Epithelial cell of proximal tubule (primary cell): ENCODE results near the gene PPP2R2B. TPM values are rescaled to one million over a fixed set of nuclear protein-coding genes. Genes with fewer than 3 reads are reported as not detected.
A peak's percentile ranks its signal among the peaks of the same experiment; 100 is the strongest.

Source experiments
- DNase-seq: peaks from one replicate; pipeline ENCODE4 v3.0.0-alpha.2; 2011; ENCODE audit warnings: low read depth
- H3K4me3 ChIP-seq: 2 replicates; pipeline ENCODE4 v1.5.1; 2011; ENCODE audit warnings: low read depth, mild to moderate bottlenecking, low read length
- CTCF ChIP-seq: conservative IDR thresholded peaks from 2 replicates; pipeline ENCODE4 v1.5.1; 2012; ENCODE audit warnings: low read depth, mild to moderate bottlenecking, low read length
- total RNA-seq: library from RNA; depleted of rRNA; stranded (reverse); fragments of >200 nt; gene quantifications from 2 replicates; pipeline ENCODE4 v1.2.3, GENCODE V29; 2015

Gene PPP2R2B
- total RNA-seq, 1 donor from 2014 or later: 3.9 TPM

DNA sequence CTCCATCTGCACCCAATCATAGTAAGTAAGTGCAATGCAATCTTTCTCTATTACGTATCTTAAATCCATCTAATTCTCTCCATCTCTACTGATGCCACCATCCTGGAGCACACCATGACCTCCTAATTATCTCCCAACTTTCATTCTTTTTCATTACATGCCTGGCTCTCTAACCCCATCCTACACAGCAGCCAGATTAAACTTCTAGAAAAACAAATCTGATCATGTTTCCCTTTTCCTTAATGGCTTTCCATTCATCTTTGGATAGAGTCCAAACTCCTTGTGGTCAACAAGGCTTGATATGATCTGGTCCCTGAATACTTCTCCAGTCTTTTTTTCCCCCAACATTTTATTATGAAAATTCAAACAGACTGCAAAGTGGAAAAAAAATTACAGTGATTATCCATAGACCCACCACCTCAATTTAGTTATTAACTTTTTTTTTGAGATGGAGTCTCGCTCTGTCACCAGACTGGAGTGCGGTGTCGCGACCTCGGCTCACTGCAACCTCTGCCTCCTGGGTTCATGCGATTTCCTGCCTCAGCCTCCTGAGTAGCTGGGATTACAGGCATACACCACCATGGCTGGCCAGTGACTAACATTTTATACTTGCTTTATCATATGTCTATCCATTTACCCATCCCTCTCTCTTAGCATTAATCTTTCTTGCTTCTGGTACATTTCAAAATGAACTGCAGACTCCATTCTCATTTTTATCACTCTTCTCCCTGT lies 5.2 kb downstream of the PPP2R2B start:
- DNase-seq: no peak
- H3K4me3 ChIP-seq: no peak overlapping the region
- no peak for TF ChIP-seq CTCF

- H3K4me3 ChIP-seq: no peak overlapping the region
- no peak for TF ChIP-seq CTCF
- DNase-seq: no peak
Observed at GRCh38 chr5:146872188-146872587, 6.4 kb downstream of the PPP2R2B start.

GRCh38 chr5:146867996-146868708 lies 10.4 kb downstream of the PPP2R2B start:
- DNase-seq: no peak
- no peak for TF ChIP-seq CTCF
- H3K4me3 ChIP-seq: no peak overlapping the region

DNA sequence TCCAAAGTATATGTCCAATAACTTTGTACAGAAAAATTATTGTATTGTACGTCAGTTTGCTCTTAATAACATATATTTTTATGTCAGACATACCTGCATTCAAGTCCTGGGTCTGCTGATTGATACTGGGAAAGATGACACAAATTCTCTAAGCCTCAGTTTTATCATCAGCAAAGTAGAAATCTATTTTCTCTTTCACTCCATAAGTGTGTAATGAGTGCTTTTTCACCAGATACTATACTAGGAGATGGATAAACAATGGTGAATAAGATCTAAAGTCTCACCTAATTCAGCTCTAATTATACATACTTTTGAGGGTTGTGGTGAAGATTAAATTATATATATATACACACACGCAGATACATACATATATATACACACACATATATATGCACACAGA lies 12.3 kb downstream of the PPP2R2B start:
- no peak for DNase-seq
- H3K4me3 ChIP-seq: no peak overlapping the region
- TF ChIP-seq CTCF: no peak

- H3K4me3 ChIP-seq: no peak overlapping the region
- DNase-seq: no peak
- no peak for TF ChIP-seq CTCF
Observed at GRCh38 chr5:146862641-146863040, 15.9 kb downstream of the PPP2R2B start.

- DNase-seq: peak; percentile 80
- no peak overlapping the region for H3K4me3 ChIP-seq
- TF ChIP-seq CTCF: no peak
Observed at GRCh38 chr5:146860213-146860893, 18.2 kb downstream of the PPP2R2B start.
